ENCODE results near the gene ZFPM1.

DNA sequence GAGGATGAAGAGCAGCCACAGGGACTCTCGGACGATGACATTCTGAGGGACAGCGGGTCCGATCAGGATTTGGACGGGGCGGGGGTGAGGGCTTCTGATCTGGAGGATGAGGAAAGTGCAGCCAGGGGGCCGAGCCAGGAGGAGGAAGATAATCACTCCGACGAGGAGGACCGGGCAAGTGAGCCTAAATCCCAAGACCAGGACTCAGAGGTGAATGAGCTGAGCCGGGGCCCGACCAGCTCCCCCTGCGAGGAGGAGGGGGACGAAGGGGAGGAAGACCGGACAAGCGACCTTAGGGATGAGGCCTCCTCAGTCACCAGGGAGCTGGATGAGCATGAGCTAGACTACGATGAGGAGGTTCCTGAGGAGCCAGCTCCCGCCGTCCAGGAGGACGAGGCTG lies 124.1 kb downstream of the ZFPM1 start:
- TF ChIP-seq, protein P1, sequence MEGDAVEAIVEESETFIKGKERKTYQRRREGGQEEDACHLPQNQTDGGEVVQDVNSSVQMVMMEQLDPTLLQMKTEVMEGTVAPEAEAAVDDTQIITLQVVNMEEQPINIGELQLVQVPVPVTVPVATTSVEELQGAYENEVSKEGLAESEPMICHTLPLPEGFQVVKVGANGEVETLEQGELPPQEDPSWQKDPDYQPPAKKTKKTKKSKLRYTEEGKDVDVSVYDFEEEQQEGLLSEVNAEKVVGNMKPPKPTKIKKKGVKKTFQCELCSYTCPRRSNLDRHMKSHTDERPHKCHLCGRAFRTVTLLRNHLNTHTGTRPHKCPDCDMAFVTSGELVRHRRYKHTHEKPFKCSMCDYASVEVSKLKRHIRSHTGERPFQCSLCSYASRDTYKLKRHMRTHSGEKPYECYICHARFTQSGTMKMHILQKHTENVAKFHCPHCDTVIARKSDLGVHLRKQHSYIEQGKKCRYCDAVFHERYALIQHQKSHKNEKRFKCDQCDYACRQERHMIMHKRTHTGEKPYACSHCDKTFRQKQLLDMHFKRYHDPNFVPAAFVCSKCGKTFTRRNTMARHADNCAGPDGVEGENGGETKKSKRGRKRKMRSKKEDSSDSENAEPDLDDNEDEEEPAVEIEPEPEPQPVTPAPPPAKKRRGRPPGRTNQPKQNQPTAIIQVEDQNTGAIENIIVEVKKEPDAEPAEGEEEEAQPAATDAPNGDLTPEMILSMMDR (IDR thresholded peaks at IDR 0.05) = no peak
- TF ChIP-seq POLR2A (IDR thresholded peaks at IDR 0.05) = no peak
